HG03442 (cell line): Measurements from ENCODE around the gene IFI35.
"Not testable (repeated sequence)": the region's sequence is repeated elsewhere in the genome, so short reads cannot be mapped to it uniquely, and the experiment has no call there.

Source experiments
- ATAC-seq: cut with Tn5 transposase; IDR thresholded peaks from one replicate; pipeline ENCODE4 v1.9.1; 2021; ENCODE audit warnings: mild to moderate bottlenecking, moderate library complexity; ENCODE audit not compliant: unreplicated experiment

IFI35 gene

GRCh38 chr17:43051969-43052368 is 45.4 kb downstream of the IFI35 start:
- no peak for ATAC-seq

- not testable (repeated sequence) for ATAC-seq
Measured at GRCh38 chr17:43053008-43053407, 46.4 kb downstream of the IFI35 start.

GRCh38 chr17:43056051-43056450 is 49.5 kb downstream of the IFI35 start:
- ATAC-seq = no peak

GRCh38 chr17:43062984-43063638 is 56.5 kb downstream of the IFI35 start:
- ATAC-seq = no peak
